ENCODE data around the gene FUT1.

DNA sequence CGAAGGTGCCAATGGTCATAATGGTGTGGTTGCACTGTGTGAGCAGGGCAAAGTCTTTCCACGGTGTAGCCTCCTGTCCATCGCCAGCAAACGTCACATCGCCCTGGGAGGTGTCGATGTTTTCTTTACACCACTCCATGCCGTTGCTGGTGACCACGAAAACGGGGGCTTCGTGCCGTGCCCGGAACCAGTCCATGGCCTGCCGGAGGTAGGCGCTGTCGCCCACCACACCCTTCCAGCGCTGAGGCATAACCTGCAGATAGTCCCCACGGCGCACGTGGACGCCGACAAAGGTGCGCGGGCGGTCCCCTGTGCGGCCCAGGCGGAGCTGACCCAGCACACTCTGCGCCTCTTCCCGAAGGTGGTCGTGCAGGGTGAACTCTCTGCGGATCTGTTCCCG, 2.1 kb downstream of the FUT1 start:
- TF ChIP-seq, protein P1, sequence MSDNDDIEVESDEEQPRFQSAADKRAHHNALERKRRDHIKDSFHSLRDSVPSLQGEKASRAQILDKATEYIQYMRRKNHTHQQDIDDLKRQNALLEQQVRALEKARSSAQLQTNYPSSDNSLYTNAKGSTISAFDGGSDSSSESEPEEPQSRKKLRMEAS (IDR thresholded peaks at IDR 0.05), result no peak
- TF ChIP-seq, protein P2, sequence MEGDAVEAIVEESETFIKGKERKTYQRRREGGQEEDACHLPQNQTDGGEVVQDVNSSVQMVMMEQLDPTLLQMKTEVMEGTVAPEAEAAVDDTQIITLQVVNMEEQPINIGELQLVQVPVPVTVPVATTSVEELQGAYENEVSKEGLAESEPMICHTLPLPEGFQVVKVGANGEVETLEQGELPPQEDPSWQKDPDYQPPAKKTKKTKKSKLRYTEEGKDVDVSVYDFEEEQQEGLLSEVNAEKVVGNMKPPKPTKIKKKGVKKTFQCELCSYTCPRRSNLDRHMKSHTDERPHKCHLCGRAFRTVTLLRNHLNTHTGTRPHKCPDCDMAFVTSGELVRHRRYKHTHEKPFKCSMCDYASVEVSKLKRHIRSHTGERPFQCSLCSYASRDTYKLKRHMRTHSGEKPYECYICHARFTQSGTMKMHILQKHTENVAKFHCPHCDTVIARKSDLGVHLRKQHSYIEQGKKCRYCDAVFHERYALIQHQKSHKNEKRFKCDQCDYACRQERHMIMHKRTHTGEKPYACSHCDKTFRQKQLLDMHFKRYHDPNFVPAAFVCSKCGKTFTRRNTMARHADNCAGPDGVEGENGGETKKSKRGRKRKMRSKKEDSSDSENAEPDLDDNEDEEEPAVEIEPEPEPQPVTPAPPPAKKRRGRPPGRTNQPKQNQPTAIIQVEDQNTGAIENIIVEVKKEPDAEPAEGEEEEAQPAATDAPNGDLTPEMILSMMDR (IDR thresholded peaks at IDR 0.05; ENCODE audit: low read depth, low read length, missing input control), result no peak
- TF ChIP-seq RXRA (IDR thresholded peaks at IDR 0.05) (no peak), SP1 (IDR thresholded peaks at IDR 0.05) (no peak)

Data from liver (tissue), 3 donors.